HepG2 (cell line): ENCODE measurements around the gene RNF183. TPM values are rescaled to one million over a fixed set of nuclear protein-coding genes. Genes with fewer than 3 reads are reported as not detected.

Experiments
- HMGXB4 ChIP-seq, 2 experiments: sonication (generic) in 1 of 2; formaldehyde crosslinking in 1 of 2; IDR thresholded peaks; 2 replicates each; pipeline versions ENCODE4 v1.4.0 to v1.6.1; 2018 to 2020; ENCODE audit warnings: missing genetic modification reagents in 2 of 2, borderline replicate concordance in 1 of 2, low read depth in 1 of 2, mild to moderate bottlenecking in 1 of 2, missing biosample characterization in 1 of 2
- JDP2 ChIP-seq: sonication (generic); formaldehyde crosslinking; IDR thresholded peaks from 2 replicates; pipeline ENCODE4 v1.8.1; 2022; ENCODE audit warnings: missing genetic modification reagents, borderline replicate concordance
- JUND ChIP-seq: sonication (generic); formaldehyde crosslinking; IDR thresholded peaks from 2 replicates; pipeline ENCODE4 v1.8.0; 2022; ENCODE audit warnings: mild to moderate bottlenecking, missing genetic modification reagents
- MLLT10 ChIP-seq: sonication (generic); formaldehyde crosslinking; IDR thresholded peaks from 2 replicates; pipeline ENCODE4 v1.4.0; 2020; ENCODE audit warnings: missing genetic modification reagents
- NR2F6 ChIP-seq, 2 experiments: IDR thresholded peaks; 2 replicates each; pipeline ENCODE4 v1.6.1; 2016; ENCODE audit warnings: antibody characterized with exemption in 1 of 2, mild to moderate bottlenecking in 1 of 2
- PBX2 ChIP-seq: IDR thresholded peaks from 2 replicates; pipeline ENCODE4 v1.6.1; 2016; ENCODE audit warnings: control low read depth
- PHF8 ChIP-seq: sonication (generic); formaldehyde crosslinking; IDR thresholded peaks from 2 replicates; pipeline ENCODE4 v1.5.0; 2020; ENCODE audit warnings: missing genetic modification reagents
- POLR2AphosphoS2 ChIP-seq: IDR thresholded peaks from 2 replicates; pipeline ENCODE4 v1.6.1; 2011; ENCODE audit warnings: low read depth, low read length, improper control_type of control experiment
- POLR2G ChIP-seq: fragments of 200-400 bp; formaldehyde crosslinking; IDR thresholded peaks from 2 replicates; pipeline ENCODE4 v1.6.1; 2018; ENCODE audit warnings: mild to moderate bottlenecking, low read depth, low read length, moderate library complexity
- PRDM4 ChIP-seq: sonication (generic); formaldehyde crosslinking; IDR thresholded peaks from 2 replicates; pipeline ENCODE4 v1.9.0; 2021; ENCODE audit warnings: missing genetic modification reagents, borderline replicate concordance
- RAD21 ChIP-seq: fragments of 450-650 bp; formaldehyde crosslinking; IDR thresholded peaks from 2 replicates; pipeline ENCODE4 v1.5.0; 2020; ENCODE audit warnings: mild to moderate bottlenecking
- RXRB ChIP-seq: IDR thresholded peaks from 2 replicates; pipeline ENCODE4 v1.6.1; 2016; ENCODE audit warnings: borderline replicate concordance, missing genetic modification reagents, missing compliant biosample characterization
- STAG1 ChIP-seq: sonication (generic); formaldehyde crosslinking; IDR thresholded peaks from 2 replicates; pipeline ENCODE4 v1.4.0; 2020; ENCODE audit warnings: missing genetic modification reagents
- SUZ12 ChIP-seq: fragments of 150-350 bp; IDR thresholded peaks from 2 replicates; pipeline ENCODE4 v1.6.1; 2014; ENCODE audit warnings: low read depth, low read length
- TMF1 ChIP-seq: sonication (generic); formaldehyde crosslinking; IDR thresholded peaks from 2 replicates; pipeline ENCODE4 v1.8.1; 2022; ENCODE audit warnings: low read depth, missing genetic modification reagents
- ZNF333 ChIP-seq: sonication (generic); formaldehyde crosslinking; IDR thresholded peaks from 2 replicates; pipeline ENCODE4 v1.4.0; 2020; ENCODE audit warnings: mild to moderate bottlenecking, missing genetic modification reagents, borderline replicate concordance
- ZNF44 ChIP-seq: sonication (generic); formaldehyde crosslinking; IDR thresholded peaks from 2 replicates; pipeline ENCODE4 v1.5.1; 2020; ENCODE audit warnings: mild to moderate bottlenecking, missing genetic modification reagents
- ZNF550 ChIP-seq: sonication (generic); formaldehyde crosslinking; IDR thresholded peaks from 2 replicates; pipeline ENCODE4 v1.4.0; 2020; ENCODE audit warnings: mild to moderate bottlenecking, missing genetic modification reagents, borderline replicate concordance
- ZNF564 ChIP-seq: sonication (generic); formaldehyde crosslinking; IDR thresholded peaks from 2 replicates; pipeline ENCODE4 v1.8.1; 2023; ENCODE audit warnings: mild to moderate bottlenecking, missing genetic modification reagents
- ZNF615 ChIP-seq: sonication (generic); formaldehyde crosslinking; IDR thresholded peaks from 2 replicates; pipeline ENCODE4 v1.5.0; 2020; ENCODE audit warnings: mild to moderate bottlenecking, missing genetic modification reagents, borderline replicate concordance
- ZNF691 ChIP-seq: sonication (generic); formaldehyde crosslinking; IDR thresholded peaks from 2 replicates; pipeline ENCODE4 v1.4.0; 2020; ENCODE audit warnings: missing genetic modification reagents, low read depth, mild to moderate bottlenecking, borderline replicate concordance
- ZNF770 ChIP-seq: sonication (generic); formaldehyde crosslinking; IDR thresholded peaks from 2 replicates; pipeline ENCODE4 v1.5.0; 2020; ENCODE audit warnings: mild to moderate bottlenecking, missing genetic modification reagents
- polyA plus RNA-seq, 8 experiments: library from polyadenylated mRNA; depleted of rRNA in 3 of 8; stranded (reverse) in 7 of 8; unstranded in 1 of 8; fragments of >200 nt; fragmentation: Illumina TruSeq in 4 of 8; extraction: Trizol in 4 of 8; gene quantifications; 2 replicates each; pipeline versions ENCODE4 v1.2.1 to v1.2.3, GENCODE V29; 2011 to 2016; ENCODE audit warnings: low read depth in 4 of 8, missing spikeins in 1 of 8, mixed read lengths in 1 of 8; ENCODE audit not compliant: insufficient read depth in 1 of 8
- total RNA-seq, 5 experiments: library from RNA; depleted of rRNA; stranded (reverse); fragments of >200 nt; fragmentation: Illumina TruSeq; extraction: Trizol; gene quantifications; 2 replicates each; pipeline ENCODE4 v1.2.3, GENCODE V29; 2016; ENCODE audit warnings: low read depth in 1 of 5

The RNF183 gene
- total and polyA plus RNA-seq, 2 of the 13 experiments (the other 11 are each of a cell fraction or from before 2014, with no cell fraction given): 0.13 to 6.5 TPM

GRCh38 chr9:113274474-113275156, 28.6 kb downstream of the RNF183 start (continued):
- TF ChIP-seq ZNF770 (CRISPR knock-in tag) (no peak), ZNF564 (CRISPR knock-in tag) (no peak), SUZ12 (no peak), NR2F6 (IDR thresholded peaks at IDR 0.05) (peak; percentile 95), NR2F6 (CRISPR knock-in tag; IDR thresholded peaks at IDR 0.05) (peak; percentile 94), PHF8 (CRISPR knock-in tag) (no peak), PBX2 (CRISPR knock-in tag) (no peak), ZNF691 (no peak), POLR2AphosphoS2 (no peak), RXRB (CRISPR knock-in tag) (peak; percentile 32; the same call in 1 of the 2 replicates), PRDM4 (CRISPR knock-in tag) (no peak), RAD21 (CRISPR knock-in tag) (peak; percentile 38; the same call in 1 of the 2 replicates), ZNF550 (CRISPR knock-in tag) (no peak), ZNF615 (CRISPR knock-in tag) (no peak), ZNF44 (CRISPR knock-in tag) (no peak), ZNF333 (no peak), POLR2G (no peak), TMF1 (CRISPR knock-in tag) (no peak), HMGXB4 (CRISPR knock-in tag; IDR thresholded peaks at IDR 0.05; ENCODE audit: borderline replicate concordance in 1 of 2, low read depth in 1 of 2) (peak in 1 of 2 experiments; percentile 24; a peak in 1 of 4 replicates), JDP2 (CRISPR knock-in tag) (no peak), STAG1 (peak; percentile 65), MLLT10 (CRISPR knock-in tag) (no peak), JUND (no peak)
